PFSK-1 (cell line): Measurements from ENCODE around the gene CAND2.

Source experiments
- FOXP2 ChIP-seq: optimal IDR thresholded peaks from 2 replicates; pipeline ENCODE3; 2011; ENCODE audit warnings: borderline replicate concordance, control low read depth, inconsistent platforms; ENCODE audit not compliant: insufficient read depth; ENCODE audit errors: extremely low read length, extremely low read depth
- POLR2AphosphoS5 ChIP-seq: IDR thresholded peaks from 2 replicates; pipeline ENCODE4 v1.6.1; 2012; ENCODE audit warnings: low read depth, mild to moderate bottlenecking, control low read depth, low read length, moderate library complexity
- REST ChIP-seq, 2 experiments: IDR thresholded peaks; 2 replicates each; pipeline versions ENCODE4 v1.6.1 to v1.8.0; 2011 to 2012; ENCODE audit warnings: low read depth in 2 of 2, low read length in 2 of 2, control low read depth in 1 of 2, inconsistent platforms in 1 of 2, mild to moderate bottlenecking in 1 of 2, moderate library complexity in 1 of 2; ENCODE audit not compliant: insufficient read depth in 1 of 2
- SIN3A ChIP-seq: IDR thresholded peaks from 2 replicates; pipeline ENCODE4 v1.6.1; 2012; ENCODE audit warnings: mild to moderate bottlenecking, low read length, moderate library complexity, borderline replicate concordance; ENCODE audit not compliant: insufficient read depth
- TAF1 ChIP-seq: IDR thresholded peaks from 2 replicates; pipeline ENCODE4 v1.6.1; 2012; ENCODE audit warnings: low read length, control low read depth, borderline replicate concordance; ENCODE audit not compliant: insufficient read depth

The CAND2 gene

GRCh38 chr3:12861611-12862010 is 65.1 kb downstream of the CAND2 start:
- TF ChIP-seq FOXP2 (no peak), POLR2AphosphoS5 (no peak), SIN3A (no peak), TAF1 (no peak), REST (IDR thresholded peaks at IDR 0.05; ENCODE audit: insufficient read depth in 1 of 2, low read depth in 2 of 2, low read length in 2 of 2) (no peak)

- no peak for TF ChIP-seq REST (IDR thresholded peaks at IDR 0.05; ENCODE audit: insufficient read depth in 1 of 2, low read depth in 2 of 2, low read length in 2 of 2)
- no peak for TF ChIP-seq POLR2AphosphoS5
- TF ChIP-seq SIN3A = no peak
- TF ChIP-seq FOXP2 = no peak
- TF ChIP-seq TAF1 = no peak
Measured at GRCh38 chr3:12862387-12862786, 65.9 kb downstream of the CAND2 start.

- TF ChIP-seq FOXP2 (no peak), REST (IDR thresholded peaks at IDR 0.05; ENCODE audit: insufficient read depth in 1 of 2, low read depth in 2 of 2, low read length in 2 of 2) (no peak), POLR2AphosphoS5 (no peak), SIN3A (no peak), TAF1 (no peak)
Measured at GRCh38 chr3:12865271-12865670, 68.8 kb downstream of the CAND2 start.

- TF ChIP-seq TAF1 (no peak), FOXP2 (no peak)
Measured at GRCh38 chr3:12866836-12867235, 70.4 kb downstream of the CAND2 start.

- no peak for TF ChIP-seq POLR2AphosphoS5
- TF ChIP-seq TAF1 = no peak
- TF ChIP-seq REST (IDR thresholded peaks at IDR 0.05; ENCODE audit: insufficient read depth in 1 of 2, low read depth in 2 of 2, low read length in 2 of 2) = no peak
Measured at GRCh38 chr3:12868039-12869034, 71.9 kb downstream of the CAND2 start.
